Thoracic aorta endothelial cell (primary cell): Measurements from ENCODE around the gene RSAD2. TPM values are rescaled to one million over a fixed set of nuclear protein-coding genes. Genes with fewer than 3 reads are reported as not detected.

Experiments
- total RNA-seq: library from RNA; depleted of rRNA; stranded (reverse); fragments of >200 nt; gene quantifications from 2 replicates; pipeline ENCODE4 v1.2.3, GENCODE V29; 2012

Gene RSAD2
- total RNA-seq = 0.13 and 0.43 TPM in 2 replicates

DNA sequence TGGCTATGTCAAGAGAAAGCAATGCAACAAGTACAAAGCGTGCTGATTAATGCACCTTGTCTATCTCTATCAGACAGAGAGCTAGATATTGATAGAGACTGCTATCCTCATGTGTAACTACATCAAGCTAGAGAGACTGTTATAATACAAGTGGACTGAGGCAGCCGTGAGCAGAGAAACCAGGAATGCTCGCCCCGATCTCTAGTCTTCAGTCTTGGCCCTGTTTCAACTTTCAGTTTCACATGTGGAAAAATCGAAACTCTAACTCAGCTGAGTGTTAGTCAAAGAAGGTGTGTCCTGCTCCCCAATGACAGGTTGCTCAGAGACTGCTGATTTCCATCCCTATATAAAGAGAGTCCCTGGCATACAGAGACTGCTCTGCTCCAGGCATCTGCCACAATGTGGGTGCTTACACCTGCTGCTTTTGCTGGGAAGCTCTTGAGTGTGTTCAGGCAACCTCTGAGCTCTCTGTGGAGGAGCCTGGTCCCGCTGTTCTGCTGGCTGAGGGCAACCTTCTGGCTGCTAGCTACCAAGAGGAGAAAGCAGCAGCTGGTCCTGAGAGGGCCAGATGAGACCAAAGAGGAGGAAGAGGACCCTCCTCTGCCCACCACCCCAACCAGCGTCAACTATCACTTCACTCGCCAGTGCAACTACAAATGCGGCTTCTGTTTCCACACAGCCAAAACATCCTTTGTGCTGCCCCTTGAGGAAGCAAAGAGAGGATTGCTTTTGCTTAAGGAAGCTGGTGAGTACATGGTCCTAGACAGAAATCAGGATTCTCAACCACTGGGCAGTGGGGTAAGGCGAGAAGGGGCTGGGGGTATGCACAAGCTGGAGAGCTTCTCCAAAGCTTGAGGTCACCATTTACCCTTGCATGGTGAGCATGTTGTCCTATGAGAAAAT is at the start of gene RSAD2:
RSAD2 (plus strand) TSS at position 376 of the 903 bp plus-strand sequence; CDS start at position 400, 24 bp downstream.

GRCh38 chr2:6865346-6866274 is 12.0 kb upstream of the RSAD2 start, which contains the start of gene CMPK2:
Gene CMPK2 (minus strand): TSS chr2:6865907. CDS start chr2:6865696, 211 bp downstream.

DNA sequence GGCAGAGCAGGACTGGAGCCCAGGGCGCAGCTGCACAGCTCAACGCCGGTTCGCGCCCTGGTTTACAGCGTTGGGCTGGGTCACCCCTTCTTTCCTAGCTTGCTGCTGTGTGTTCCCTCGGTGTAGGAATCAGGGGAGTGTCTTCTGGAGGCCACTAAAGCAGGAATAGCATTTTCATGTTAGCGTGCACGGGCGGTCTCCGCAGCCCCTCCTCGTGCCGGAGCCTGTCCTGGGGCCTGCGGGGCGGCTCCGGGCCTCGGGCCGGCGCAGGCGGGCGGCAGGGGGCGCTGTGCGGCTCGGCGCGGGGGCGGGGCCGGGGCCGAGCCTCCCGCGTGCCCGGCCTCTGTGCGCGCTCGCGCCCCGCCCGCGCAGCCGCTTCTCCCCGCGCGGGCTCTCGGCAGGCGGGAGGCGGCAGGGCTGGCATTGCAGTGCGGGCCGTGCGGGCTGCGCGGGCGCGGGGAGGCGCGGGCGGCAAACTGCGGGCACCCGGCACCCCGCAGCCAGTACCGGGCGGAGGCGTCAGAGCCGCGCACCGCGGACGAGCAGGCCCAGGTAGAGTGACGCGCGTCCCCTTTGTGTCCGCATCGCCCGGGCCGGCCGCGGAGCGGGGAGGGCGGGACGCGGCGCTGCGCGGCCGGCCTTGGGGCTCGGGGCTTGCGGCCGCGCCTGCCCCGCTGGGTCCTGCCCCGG is 39.6 kb downstream of the RSAD2 start, which contains the start of gene RNF144A:
RNF144A (plus strand) TSS at position 342 of the 690 bp plus-strand sequence. CDS start 79,515 bp downstream, outside the sequence.

Other genes with a start within 250 kb of the RSAD2 start
- gene CMPK2, start 11.9 kb upstream of the RSAD2 start, total RNA-seq = 1.1 and 1.9 TPM in 2 replicates
- 11.0 and 15.7 TPM in 2 replicates for gene RNF144A, start 39.6 kb downstream of the RSAD2 start, total RNA-seq